WI38 (cell line): ENCODE data around the gene KCNH1.

Experiments used
- H3K4me3 ChIP-seq: 2 replicates; pipeline ENCODE4 v1.5.1; 2011; ENCODE audit warnings: low read depth, mild to moderate bottlenecking, control low read depth, low read length
- CTCF ChIP-seq: IDR thresholded peaks from 2 replicates; pipeline ENCODE4 v1.5.1; 2012; ENCODE audit warnings: low read depth, mild to moderate bottlenecking, control low read depth, low read length

The KCNH1 gene

DNA sequence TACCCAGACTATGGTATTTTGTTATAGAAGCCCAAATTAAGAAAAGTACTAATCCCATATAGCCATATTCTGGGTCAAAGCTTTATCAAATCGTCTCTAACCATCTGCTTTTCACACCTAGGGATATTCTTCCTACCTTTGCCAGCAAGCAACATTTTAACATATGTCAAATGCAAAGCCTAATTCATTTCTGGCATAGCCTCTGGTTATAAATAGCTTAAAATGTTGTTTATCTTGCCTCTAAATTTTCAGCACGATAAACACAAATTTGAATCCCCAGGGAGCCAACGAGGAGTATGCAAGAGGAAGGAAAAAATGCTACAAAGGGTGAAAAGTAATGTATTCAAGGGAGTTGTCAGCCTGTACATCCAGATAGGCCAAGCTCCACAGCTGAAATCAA is 357.2 kb downstream of the KCNH1 start:
- no peak overlapping the region for H3K4me3 ChIP-seq
- no peak for TF ChIP-seq CTCF

- H3K4me3 ChIP-seq, result no peak overlapping the region
- no peak for TF ChIP-seq CTCF
These were observed 358.7 kb downstream of the KCNH1 start for GRCh38 chr1:210775289-210775688.

GRCh38 chr1:210773450-210773849 is 360.5 kb downstream of the KCNH1 start:
- H3K4me3 ChIP-seq, result no peak overlapping the region
- TF ChIP-seq CTCF, result no peak

DNA sequence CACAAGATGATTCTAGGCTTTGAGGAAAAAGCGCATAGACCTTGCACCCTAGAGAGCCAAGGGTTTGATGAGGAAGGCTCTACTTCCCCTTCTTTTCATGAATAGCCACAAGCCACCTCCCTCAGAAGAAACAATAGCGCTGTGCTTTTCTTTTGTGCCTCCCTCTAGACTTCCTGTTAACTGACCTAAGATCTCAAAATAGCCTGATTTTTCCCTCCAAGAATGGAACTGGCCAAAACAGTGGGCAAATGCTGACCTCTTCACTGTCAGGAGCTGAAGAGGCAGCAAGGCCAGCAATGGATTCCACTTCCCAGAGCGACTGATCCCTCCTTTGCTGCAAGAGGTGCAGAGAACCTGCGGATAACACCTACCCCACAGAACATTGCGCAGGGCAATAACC is 362.8 kb downstream of the KCNH1 start:
- no peak for TF ChIP-seq CTCF

DNA sequence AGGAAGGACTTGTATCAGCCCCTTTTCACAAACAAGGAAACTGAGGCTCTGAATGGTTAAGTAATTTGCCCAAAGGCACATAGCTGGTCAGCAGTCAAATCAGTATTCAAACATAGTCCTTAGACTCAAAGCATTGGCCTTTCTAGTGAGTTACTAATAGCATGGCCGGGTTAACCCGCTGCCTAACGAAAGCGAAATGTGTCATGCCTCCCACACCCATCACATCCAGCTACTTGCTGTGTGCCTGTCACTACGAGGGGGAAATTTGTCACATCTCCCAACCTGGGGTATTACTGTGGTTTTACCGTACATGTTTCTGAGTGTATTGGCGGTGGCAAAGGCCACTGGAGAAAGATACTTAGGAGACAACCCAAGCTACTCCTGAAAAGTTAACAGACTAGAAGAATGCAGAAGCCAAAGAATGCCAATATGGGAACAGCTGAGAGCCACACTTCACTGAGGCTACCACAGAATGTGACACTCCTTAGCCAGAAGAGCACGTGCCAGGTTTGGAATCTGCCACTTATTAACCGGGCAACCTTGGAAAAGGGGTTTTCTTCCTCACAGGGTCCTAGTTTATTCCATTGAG is 363.5 kb downstream of the KCNH1 start:
- no peak overlapping the region for H3K4me3 ChIP-seq
- no peak for TF ChIP-seq CTCF

More for the DNA sequence above, 362.8 kb downstream of the KCNH1 start:
- H3K4me3 ChIP-seq, result no peak overlapping the region

GRCh38 chr1:210769473-210769872 is 364.5 kb downstream of the KCNH1 start:
- TF ChIP-seq CTCF, result no peak
- H3K4me3 ChIP-seq, result no peak overlapping the region

- H3K4me3 ChIP-seq, result no peak overlapping the region
- TF ChIP-seq CTCF, result no peak
These were observed 369.4 kb downstream of the KCNH1 start for GRCh38 chr1:210764536-210764935.
